Endothelial cell of umbilical vein (primary cell): ENCODE results near the gene TMEM184C. TPM values are rescaled to one million over a fixed set of nuclear protein-coding genes. Genes with fewer than 3 reads are reported as not detected.

Source experiments
- BruUV-seq: library from RNA; stranded (reverse); fragments of 400-500 nt; replicated peaks from 2 replicates; lab custom pipeline; 2021; lab: Mats Ljungman, UMichigan
- CTCF ChIA-PET: fragments of 300-600, 350-600 bp; sonication (Branson Sonifier 250); formaldehyde crosslinking; loops from one replicate; lab custom pipeline; 2021; ENCODE audit warnings: antibody characterized with exemption, inconsistent platforms; lab: Charles Lee
- POLR2A ChIA-PET: fragments of 300-600, 350-600 bp; sonication (Branson Sonifier 250); formaldehyde crosslinking; loops from one replicate; lab custom pipeline; 2021; ENCODE audit warnings: antibody characterized with exemption, inconsistent platforms; lab: Charles Lee
- DNase-seq: peaks from one replicate; pipeline ENCODE4 v3.0.0-alpha.2; 2011; ENCODE audit warnings: low read depth, low spot score
- FAIRE-seq: peaks from 2 replicates; lab custom pipeline; 2011; peaks lifted over from hg19 to GRCh38; lab: Jason Lieb, UNC
- H2AFZ ChIP-seq: 2 replicates; pipeline ENCODE4 v1.6.0; 2012; ENCODE audit warnings: low read depth, low read length, control low read depth, inconsistent platforms
- H3K27ac ChIP-seq: 2 replicates; pipeline ENCODE4 v1.5.1; 2011; ENCODE audit warnings: low read depth, mild to moderate bottlenecking, control low read depth, low read length, moderate library complexity; ENCODE audit not compliant: insufficient read depth
- H3K27me3 ChIP-seq, 2 experiments: 2 replicates each; pipeline versions ENCODE4 v1.6.0 to v1.6.1; 2011; ENCODE audit warnings: low read length in 2 of 2, mixed read lengths in 1 of 2; ENCODE audit not compliant: control insufficient read depth in 2 of 2, insufficient read depth in 2 of 2
- H3K36me3 ChIP-seq, 2 experiments: 2 replicates in 1 of 2; 3 replicates in 1 of 2; pipeline ENCODE4 v1.5.1; 2011; ENCODE audit warnings: low read length in 2 of 2, mild to moderate bottlenecking in 1 of 2, moderate library complexity in 1 of 2; ENCODE audit not compliant: control insufficient read depth in 2 of 2, insufficient read depth in 2 of 2; ENCODE audit errors: extremely low read depth in 1 of 2
- H3K4me1 ChIP-seq: 3 replicates; pipeline ENCODE4 v1.5.1; 2011; ENCODE audit warnings: mild to moderate bottlenecking, low read length; ENCODE audit not compliant: control insufficient read depth, insufficient read depth; ENCODE audit errors: extremely low read depth
- H3K4me2 ChIP-seq: 2 replicates; pipeline ENCODE4 v1.6.1; 2011; ENCODE audit warnings: low read length, control low read depth, mixed read lengths; ENCODE audit not compliant: insufficient read depth
- H3K4me3 ChIP-seq, 3 experiments: fragments of 200-600 bp in 1 of 3; sonication (generic), shearing (Covaris generic) in 1 of 3; replicated peaks in 1 of 3; 2 replicates each; pipeline ENCODE4 v1.5.1; 2011 to 2016; ENCODE audit warnings: control low read depth in 3 of 3, low read length in 3 of 3, mild to moderate bottlenecking in 2 of 3, inconsistent platforms in 1 of 3, low read depth in 1 of 3, moderate library complexity in 1 of 3; ENCODE audit not compliant: insufficient read depth in 1 of 3
- H3K79me2 ChIP-seq: 2 replicates; pipeline ENCODE4 v1.6.0; 2012; ENCODE audit warnings: low read length, inconsistent platforms; ENCODE audit not compliant: control insufficient read depth, insufficient read depth
- H3K9ac ChIP-seq: replicated peaks from 2 replicates; pipeline ENCODE3; 2011; ENCODE audit warnings: low read length, control low read depth; ENCODE audit not compliant: insufficient read depth; ENCODE audit errors: extremely low read depth
- H3K9me1 ChIP-seq: replicated peaks from 3 replicates; pipeline ENCODE4 v1.6.0; 2011; ENCODE audit warnings: mild to moderate bottlenecking, low read length; ENCODE audit not compliant: control insufficient read depth, insufficient read depth; ENCODE audit errors: extremely low read depth
- H3K9me3 ChIP-seq: replicated peaks from 2 replicates; pipeline ENCODE4 v1.5.1; 2012; ENCODE audit warnings: low read length, inconsistent platforms; ENCODE audit not compliant: control insufficient read depth, insufficient read depth
- H4K20me1 ChIP-seq: replicated peaks from 2 replicates; pipeline ENCODE3; 2011; ENCODE audit warnings: mild to moderate bottlenecking, low read length; ENCODE audit not compliant: control insufficient read depth, insufficient read depth; ENCODE audit errors: extremely low read depth
- CTCF ChIP-seq, 2 donors: IDR thresholded peaks; 1 replicate in 1 of 2; 2 replicates in 1 of 2; pipeline ENCODE4 v1.5.1; 2011; ENCODE audit warnings: low read length in 2 of 2, mild to moderate bottlenecking in 2 of 2, moderate library complexity in 2 of 2, control low read depth in 1 of 2, inconsistent platforms in 1 of 2, low read depth in 1 of 2; ENCODE audit not compliant: insufficient read depth in 1 of 2; ENCODE audit errors: extremely low read depth in 1 of 2
- EZH2 ChIP-seq: IDR thresholded peaks from 2 replicates; pipeline ENCODE4 v1.6.1; 2012; ENCODE audit warnings: borderline replicate concordance, low read depth, mild to moderate bottlenecking, moderate library complexity, low read length, inconsistent platforms; ENCODE audit not compliant: severe bottlenecking
- FOS ChIP-seq: IDR thresholded peaks from 2 replicates; pipeline ENCODE4 v1.6.1; 2011; ENCODE audit warnings: mild to moderate bottlenecking, low read length, moderate library complexity, borderline replicate concordance; ENCODE audit not compliant: insufficient read depth
- GATA2 ChIP-seq: IDR thresholded peaks from 2 replicates; pipeline ENCODE4 v1.7.0; 2011; ENCODE audit warnings: low read depth, mild to moderate bottlenecking, moderate library complexity, mixed read lengths, low read length; ENCODE audit not compliant: insufficient read length, insufficient read depth
- JUN ChIP-seq: IDR thresholded peaks from 2 replicates; pipeline ENCODE4 v1.6.1; 2011; ENCODE audit warnings: borderline replicate concordance, low read depth; ENCODE audit not compliant: insufficient read length, insufficient read depth
- MYC ChIP-seq: IDR thresholded peaks from one replicate; pipeline ENCODE4 v1.6.1; 2011; ENCODE audit warnings: mild to moderate bottlenecking, low read depth, low read length
- POLR2A ChIP-seq: IDR thresholded peaks from 2 replicates; pipeline ENCODE4 v1.6.1; 2012; ENCODE audit warnings: low read depth, mild to moderate bottlenecking, control low read depth, low read length
- POLR2AphosphoS5 ChIP-seq: IDR thresholded peaks from 2 replicates; pipeline ENCODE4 v1.6.1; 2012; ENCODE audit warnings: low read depth, mild to moderate bottlenecking, control low read depth, low read length, moderate library complexity; ENCODE audit not compliant: insufficient read depth
- dilution Hi-C: fragments of 300-500 bp; cut with MboI; formaldehyde crosslinking; loops from one replicate; pipeline ENCODE4 v1.15.0; 2019; ENCODE audit warnings: low sequenced_read_pairs; ENCODE audit not compliant: extremely low pct_ligation_motif_present
- intact Hi-C: fragments of 100-400 bp; cut with micrococcal nuclease; formaldehyde crosslinking; loops from one replicate; pipeline ENCODE4 v1.10.0; 2022
- polyA plus RNA-seq, 4 experiments: library from polyadenylated mRNA; depleted of rRNA in 3 of 4; stranded (reverse) in 3 of 4; unstranded in 1 of 4; fragments of >200 nt; gene quantifications; 2 replicates each; pipeline versions ENCODE4 v1.2.1 to v1.2.3, GENCODE V29; 2011 to 2012; ENCODE audit warnings: missing spikeins in 1 of 4
- total RNA-seq: library from RNA; stranded (reverse); gene quantifications from 2 replicates; pipeline ENCODE4 v1.2.3, GENCODE V29; 2021
- TF ChIP-seq, protein P1 (sequence below): IDR thresholded peaks from 2 replicates; pipeline ENCODE4 v1.6.1; 2011; ENCODE audit not compliant: insufficient read depth, insufficient read length

The TMEM184C gene
- total and polyA plus RNA-seq, 2 donors (not counting 3 experiments of a cell fraction or from before 2014, with no cell fraction given), result 10.3 to 29.2 TPM

DNA sequence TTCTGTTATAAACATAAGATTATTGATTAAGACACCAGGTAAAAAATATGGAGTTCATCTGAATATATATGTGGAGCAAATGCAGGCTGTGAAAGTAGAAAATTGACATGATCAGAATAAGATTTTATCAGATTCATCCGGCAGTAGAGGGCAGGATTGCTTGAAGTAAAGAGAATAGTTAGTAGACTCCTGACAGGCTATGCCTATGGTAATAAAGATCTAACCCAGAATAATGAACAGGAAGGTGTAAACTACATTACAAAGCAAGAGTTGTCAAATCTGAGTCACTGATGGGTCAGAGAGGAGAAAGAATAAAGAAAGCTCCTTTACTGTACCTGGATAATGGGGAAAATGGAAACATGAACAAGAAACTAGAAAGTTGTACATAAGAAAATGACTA lies 20.8 kb upstream of the TMEM184C start:
- DNase-seq (peak; percentile 11), FAIRE-seq (no peak)
- Histone ChIP-seq H3K9me1 (no peaks in the 10 kb centered on the region), H3K9ac (no peak overlapping the region), H3K27ac (no peak overlapping the region), H2AFZ (no peak overlapping the region), H3K4me1 (peaks cover 4% of the 10 kb centered on the region), H4K20me1 (no peaks in the 10 kb centered on the region), H3K27me3 (peaks cover 0 to 3% of the 10 kb centered on the region in 2 experiments), H3K79me2 (no peaks in the 10 kb centered on the region), H3K36me3 (no peaks in the 10 kb centered on the region), H3K4me2 (no peak overlapping the region), H3K9me3 (no peaks in the 10 kb centered on the region), H3K4me3 (no peak overlapping the region)
- dilution Hi-C loops, result no loop called here
- intact Hi-C loops, result no loop called here
- BruUV-seq, result no TSS peak
- TF ChIP-seq CTCF (IDR thresholded peaks at IDR 0.05; ENCODE audit: extremely low read depth in 1 of 2, insufficient read depth in 1 of 2, low read depth in 1 of 2, low read length in 2 of 2) (no peak), POLR2AphosphoS5 (no peak), JUN (no peak)
- TF ChIP-seq, protein P1, sequence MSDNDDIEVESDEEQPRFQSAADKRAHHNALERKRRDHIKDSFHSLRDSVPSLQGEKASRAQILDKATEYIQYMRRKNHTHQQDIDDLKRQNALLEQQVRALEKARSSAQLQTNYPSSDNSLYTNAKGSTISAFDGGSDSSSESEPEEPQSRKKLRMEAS, result no peak
- ChIA-PET POLR2A (interaction anchor here (1.0 kb wide), 1 partner anchor 271 kb away, joined by 3 read pairs; no protein-coding TSS in a partner anchor), CTCF (interaction anchor here (0.8 to 7.6 kb wide), 6 partner anchors 19 to 578 kb away, joined by 3 to 146 read pairs (median 10); partner anchors contain the start of gene TMEM184C)

DNA sequence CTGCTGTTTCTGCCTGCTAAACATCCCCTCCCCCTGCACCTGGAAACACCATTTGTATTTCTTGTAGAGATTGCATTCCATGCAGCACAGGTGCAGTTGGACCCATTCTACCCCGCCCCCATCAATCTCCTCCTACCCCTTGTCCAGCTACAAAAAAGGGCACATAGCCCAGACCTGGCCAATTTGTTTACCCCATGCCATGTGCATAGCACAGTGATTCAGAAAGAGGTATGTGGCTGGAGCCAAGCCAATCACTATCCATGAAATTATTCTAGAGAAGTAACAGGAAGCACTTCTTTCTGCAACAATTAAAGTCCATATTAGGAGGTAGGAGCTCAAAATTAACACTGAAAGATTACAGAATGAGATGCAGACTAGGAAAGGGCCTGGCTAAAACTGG lies 20.2 kb upstream of the TMEM184C start:
- H3K9me1 ChIP-seq, result no peaks in the 10 kb centered on the region
- peak; percentile 68 for FAIRE-seq
- H3K4me3 ChIP-seq, result no peak overlapping the region
- ChIA-PET POLR2A (interaction anchor here (0.7 to 1.0 kb wide), 2 partner anchors 259 to 270 kb away, joined by 3 read pairs; no protein-coding TSS in a partner anchor), CTCF (interaction anchor here (0.8 to 7.6 kb wide), 7 partner anchors 9 to 578 kb away, joined by 3 to 146 read pairs (median 8); partner anchors contain the start of gene TMEM184C)
- dilution Hi-C loops (no loop called here), intact Hi-C loops (no loop called here)
- H3K9ac ChIP-seq, result no peak overlapping the region
- no peaks in the 10 kb centered on the region for H3K9me3 ChIP-seq
- H3K4me2 ChIP-seq, result no peak overlapping the region
- TF ChIP-seq CTCF (IDR thresholded peaks at IDR 0.05; ENCODE audit: extremely low read depth in 1 of 2, insufficient read depth in 1 of 2, low read depth in 1 of 2, low read length in 2 of 2), result no peak
- no peak for TF ChIP-seq POLR2AphosphoS5
- TF ChIP-seq MYC, result no peak
- TF ChIP-seq GATA2, result no peak
- TF ChIP-seq, protein P1, result no peak
- no peak for TF ChIP-seq FOS
- no peak for TF ChIP-seq EZH2
- no peak for TF ChIP-seq POLR2A
- no peak for TF ChIP-seq JUN
- no peaks in the 10 kb centered on the region for H3K36me3 ChIP-seq
- peaks cover 4% of the 10 kb centered on the region for H3K4me1 ChIP-seq
- no peaks in the 10 kb centered on the region for H4K20me1 ChIP-seq
- peak; percentile 76 for DNase-seq
- BruUV-seq, result no TSS peak
- H3K27ac ChIP-seq, result no peak overlapping the region
- peaks cover 0 to 3% of the 10 kb centered on the region in 2 experiments for H3K27me3 ChIP-seq
- no peaks in the 10 kb centered on the region for H3K79me2 ChIP-seq
- H2AFZ ChIP-seq, result no peak overlapping the region
